GM15510 (cell line): ENCODE results near the gene MAP3K14.

Experiments
- POLR2A ChIP-seq: IDR thresholded peaks from 3 replicates; pipeline ENCODE4 v1.6.1; 2011; ENCODE audit warnings: borderline replicate concordance; ENCODE audit not compliant: insufficient read length; ENCODE audit errors: extremely low read depth

MAP3K14 gene

DNA sequence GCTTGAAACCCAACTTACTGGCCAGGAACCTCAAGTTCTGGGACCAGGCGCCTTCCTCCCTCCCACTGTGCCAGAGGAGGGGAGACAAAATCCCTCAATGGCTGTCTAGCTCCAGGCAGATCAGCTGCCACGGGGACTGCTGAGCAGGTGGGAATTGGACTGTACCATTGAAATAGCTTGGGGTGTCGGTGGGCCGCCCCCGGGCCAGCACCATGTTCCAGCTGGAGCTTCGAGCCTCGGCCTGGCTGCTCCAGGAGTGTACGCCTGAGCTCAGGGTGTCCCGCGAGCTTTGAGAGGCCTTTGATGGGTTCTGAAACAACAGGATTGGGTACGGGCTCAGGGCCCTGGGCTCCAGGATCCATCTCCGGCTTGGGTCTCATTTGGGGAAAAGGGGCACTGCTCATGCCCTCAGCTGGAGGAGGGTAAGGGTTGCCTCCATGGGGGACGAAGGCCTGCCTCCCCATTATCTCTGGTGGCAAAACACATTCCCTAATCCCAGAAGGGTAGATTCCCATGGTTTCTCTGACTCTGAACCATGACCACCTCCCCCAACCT, 50.4 kb downstream of the MAP3K14 start:
- TF ChIP-seq POLR2A = no peak

- no peak for TF ChIP-seq POLR2A
Measured at GRCh38 chr17:45265821-45266220, 51.0 kb downstream of the MAP3K14 start.

- no peak for TF ChIP-seq POLR2A
Measured at GRCh38 chr17:45264988-45265387, 51.8 kb downstream of the MAP3K14 start.

DNA sequence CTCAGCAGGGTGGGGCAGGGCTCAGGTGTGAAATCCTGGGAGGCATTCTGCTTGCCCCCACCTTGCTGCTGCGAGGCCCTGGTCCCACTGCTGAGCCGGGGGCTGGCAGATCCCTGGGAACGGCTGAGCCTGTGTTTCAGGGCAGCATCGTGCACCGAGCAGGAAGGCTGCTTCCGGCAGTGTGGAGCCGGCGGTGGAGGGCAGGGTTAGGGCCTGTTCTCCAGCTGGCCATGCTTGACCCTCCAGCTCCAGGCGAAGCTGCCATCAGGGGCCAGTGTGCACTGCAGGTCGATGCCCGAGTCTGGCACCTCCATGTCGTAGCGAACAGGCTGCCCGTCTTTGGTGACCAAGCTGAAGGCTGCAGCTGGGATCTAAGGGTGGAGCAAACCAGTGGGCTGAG, 52.4 kb downstream of the MAP3K14 start:
- TF ChIP-seq POLR2A = no peak

GRCh38 chr17:45263477-45263860, 53.4 kb downstream of the MAP3K14 start:
- TF ChIP-seq POLR2A = no peak

DNA sequence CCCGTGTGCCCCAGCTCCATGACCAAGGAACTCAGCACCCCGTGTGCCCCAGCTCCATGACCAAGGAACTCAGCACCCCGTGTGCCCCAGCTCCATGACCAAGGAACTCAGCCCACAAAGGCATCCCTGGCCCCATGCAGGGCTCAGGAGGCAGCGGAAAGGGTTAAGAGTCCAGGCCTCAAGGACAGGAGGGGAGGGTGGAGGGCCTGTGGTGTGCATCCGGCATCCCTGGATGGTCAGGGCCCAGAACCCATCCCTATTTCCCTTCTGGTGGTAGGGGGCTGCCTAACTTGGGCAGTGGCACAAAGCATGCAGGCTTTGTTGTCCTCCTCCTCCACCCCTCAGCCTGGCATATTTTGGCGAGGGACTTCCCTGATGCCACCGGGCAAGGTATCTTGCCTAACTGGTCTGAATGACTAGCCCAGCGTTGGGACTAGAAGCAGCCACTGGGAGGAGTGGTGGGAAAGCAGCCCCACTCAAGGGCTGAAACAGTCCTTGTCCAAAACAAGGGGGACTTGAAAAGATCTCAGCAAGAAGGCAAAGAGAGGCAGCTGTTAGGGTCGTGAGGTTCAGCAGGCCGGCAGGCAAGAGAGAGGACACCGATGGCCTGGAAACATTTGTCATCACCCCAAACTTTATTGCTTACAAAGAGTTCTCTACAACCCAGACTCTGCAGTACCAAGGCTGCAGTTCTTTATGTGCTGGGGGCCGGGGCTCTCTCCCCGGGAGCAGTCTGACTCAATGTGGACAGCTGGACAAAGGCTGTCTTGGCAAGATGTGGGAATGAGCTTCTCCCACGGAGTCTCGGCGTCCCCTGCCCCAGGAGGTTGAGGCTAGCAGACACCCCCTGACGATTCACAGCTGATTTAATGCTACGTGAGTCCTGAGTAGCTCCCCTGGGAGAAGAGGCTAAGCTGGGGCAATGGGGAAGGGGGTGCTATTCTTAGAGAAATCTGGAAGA, 54.0 kb downstream of the MAP3K14 start:
- no peak for TF ChIP-seq POLR2A

- TF ChIP-seq POLR2A = no peak
Measured at GRCh38 chr17:45261577-45262515, 55.0 kb downstream of the MAP3K14 start, which contains the start of gene SPATA32. SPATA32 (minus strand) TSS chr17:45262094; CDS start chr17:45262016, 78 bp downstream.

- no peak for TF ChIP-seq POLR2A
Measured at GRCh38 chr17:45260204-45260783, 56.5 kb downstream of the MAP3K14 start.

- no peak for TF ChIP-seq POLR2A
Measured at GRCh38 chr17:45258981-45259380, 57.8 kb downstream of the MAP3K14 start.

- TF ChIP-seq POLR2A = no peak
Measured at GRCh38 chr17:45257115-45257514, 59.7 kb downstream of the MAP3K14 start.

DNA sequence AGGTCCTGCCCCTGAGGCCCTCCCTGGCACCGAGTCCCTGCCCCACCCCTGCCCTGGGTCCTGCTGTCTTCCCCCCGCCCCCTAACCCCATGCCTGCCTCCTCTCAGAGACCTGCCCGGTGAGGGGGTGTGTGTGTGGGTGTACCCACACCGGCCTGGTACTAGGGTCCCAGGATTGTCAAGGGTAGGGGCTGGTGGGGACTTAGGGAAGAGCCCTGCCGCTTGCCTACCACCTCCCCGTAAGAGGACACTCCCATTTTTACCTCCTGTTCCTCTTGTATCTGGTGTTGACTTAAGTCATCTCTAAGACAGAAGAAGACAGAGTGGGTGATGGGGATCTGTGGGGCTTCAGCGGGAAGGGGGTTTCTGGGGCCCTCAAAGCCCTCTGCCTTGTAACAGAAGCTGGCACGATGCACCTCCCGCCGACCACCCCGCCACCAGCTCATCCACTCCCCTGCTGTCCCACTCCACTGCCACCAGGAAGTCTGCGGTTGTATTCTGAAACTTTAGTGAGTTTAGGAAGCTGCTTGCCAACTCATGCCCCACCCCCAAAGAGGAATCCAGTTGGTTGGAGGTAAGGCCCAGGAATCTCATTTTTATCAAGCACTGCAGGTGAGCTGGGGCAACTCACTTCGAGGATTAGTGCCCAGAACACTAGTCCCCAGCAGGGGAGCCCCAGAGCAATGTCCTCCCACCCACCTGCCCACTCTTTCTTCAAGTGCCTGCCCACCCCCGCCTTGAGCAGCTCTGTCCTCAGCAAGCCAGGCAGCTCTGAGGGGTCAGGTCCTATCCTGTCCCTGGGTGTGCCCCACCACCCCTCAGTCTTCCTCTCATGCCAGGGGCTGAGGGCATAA, 60.5 kb downstream of the MAP3K14 start:
- no peak for TF ChIP-seq POLR2A

DNA sequence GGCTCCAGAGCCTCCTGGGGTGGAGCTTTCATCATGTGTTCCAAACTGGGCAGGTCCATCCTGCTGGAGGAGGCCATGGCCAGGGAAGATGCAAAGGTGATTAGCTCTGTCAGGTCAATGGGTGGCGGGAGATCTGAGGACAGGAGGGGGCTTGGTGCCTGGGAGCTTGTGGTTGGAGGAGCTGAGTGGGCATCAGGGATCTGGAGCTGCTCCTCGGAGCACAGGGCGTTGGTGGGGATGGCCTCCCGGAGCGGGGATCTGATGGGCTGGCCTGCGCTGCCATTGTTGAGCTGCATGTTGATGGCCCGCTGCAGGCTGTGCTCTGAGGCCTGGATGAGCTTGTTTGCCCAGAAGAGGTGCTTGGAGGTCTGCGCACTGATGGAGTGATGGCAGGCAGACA, 61.5 kb downstream of the MAP3K14 start:
- no peak for TF ChIP-seq POLR2A

GRCh38 chr17:45253879-45254278, 62.9 kb downstream of the MAP3K14 start:
- no peak for TF ChIP-seq POLR2A

GRCh38 chr17:45251931-45252330, 64.9 kb downstream of the MAP3K14 start:
- no peak for TF ChIP-seq POLR2A
